Measurements from ENCODE around the gene ARF5. TPM values are rescaled to one million over a fixed set of nuclear protein-coding genes. Genes with fewer than 3 reads are reported as not detected.
A peak's percentile ranks its signal among the peaks of the same experiment; 100 is the strongest.

ARF5 gene
- total RNA-seq, 2 experiments from 2014 or later: 87.0 TPM

DNA sequence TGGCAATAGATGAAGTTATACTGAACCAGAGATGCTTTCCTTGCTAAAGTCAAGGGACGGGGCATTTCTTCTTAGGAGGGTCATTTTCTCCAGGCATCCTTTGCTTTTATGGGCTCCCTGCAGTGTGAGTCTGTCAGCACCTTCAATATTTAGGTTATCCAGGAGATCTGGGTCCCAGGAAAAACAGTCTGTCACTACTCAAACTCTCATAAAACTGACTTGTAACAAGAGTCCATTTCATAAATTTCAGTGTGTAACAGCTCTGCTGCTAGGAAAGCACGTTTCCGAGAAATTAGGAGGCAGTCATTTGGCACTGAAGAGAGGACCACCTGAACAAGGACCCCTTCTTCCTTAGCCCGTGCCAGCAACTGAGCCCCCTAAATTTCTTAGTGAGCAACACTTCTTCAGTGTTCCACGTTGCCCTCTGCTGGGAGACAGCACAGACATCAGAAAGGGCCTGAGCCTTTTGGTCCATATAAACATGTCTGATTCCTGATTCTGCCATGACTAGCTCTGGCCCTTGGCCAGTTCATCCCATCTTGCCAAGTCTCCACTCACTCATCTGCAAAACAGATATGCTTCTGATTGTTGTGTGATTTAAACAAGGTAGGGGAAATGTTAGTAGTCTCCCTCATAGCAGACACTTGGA, 10.1 kb upstream of the ARF5 start:
- CTCF ChIA-PET: no interaction called here
- Histone ChIP-seq H3K27ac (ENCODE audit: low read depth in 1 of 2, low read length in 2 of 2) (no peak overlapping the region), H3K36me3 (ENCODE audit: insufficient read depth, low read length) (peaks cover 34% of the 10 kb centered on the region), H3K4me3 (ENCODE audit: low read length) (no peak overlapping the region), H3K4me1 (ENCODE audit: insufficient read depth, low read length) (peaks cover 24% of the 10 kb centered on the region), H3K9me3 (ENCODE audit: control insufficient read depth in 1 of 2, insufficient read depth in 1 of 2, low read length in 2 of 2) (no peaks in the 10 kb centered on the region), H3K27me3 (ENCODE audit: control insufficient read depth in 1 of 2, insufficient read depth in 2 of 2, low read length in 2 of 2) (no peaks in the 10 kb centered on the region)
- Mint-ChIP-seq H3K9me3 (no peaks in the 10 kb centered on the region), H3K27me3 (no peaks in the 10 kb centered on the region), H3K4me1 (ENCODE audit: low read depth) (peaks cover 41% of the 10 kb centered on the region), H3K36me3 (ENCODE audit: low read depth) (peaks cover 67% of the 10 kb centered on the region), H3K4me3 (no peak overlapping the region), H3K27ac (no peak overlapping the region)
- TF ChIP-seq, protein P1, sequence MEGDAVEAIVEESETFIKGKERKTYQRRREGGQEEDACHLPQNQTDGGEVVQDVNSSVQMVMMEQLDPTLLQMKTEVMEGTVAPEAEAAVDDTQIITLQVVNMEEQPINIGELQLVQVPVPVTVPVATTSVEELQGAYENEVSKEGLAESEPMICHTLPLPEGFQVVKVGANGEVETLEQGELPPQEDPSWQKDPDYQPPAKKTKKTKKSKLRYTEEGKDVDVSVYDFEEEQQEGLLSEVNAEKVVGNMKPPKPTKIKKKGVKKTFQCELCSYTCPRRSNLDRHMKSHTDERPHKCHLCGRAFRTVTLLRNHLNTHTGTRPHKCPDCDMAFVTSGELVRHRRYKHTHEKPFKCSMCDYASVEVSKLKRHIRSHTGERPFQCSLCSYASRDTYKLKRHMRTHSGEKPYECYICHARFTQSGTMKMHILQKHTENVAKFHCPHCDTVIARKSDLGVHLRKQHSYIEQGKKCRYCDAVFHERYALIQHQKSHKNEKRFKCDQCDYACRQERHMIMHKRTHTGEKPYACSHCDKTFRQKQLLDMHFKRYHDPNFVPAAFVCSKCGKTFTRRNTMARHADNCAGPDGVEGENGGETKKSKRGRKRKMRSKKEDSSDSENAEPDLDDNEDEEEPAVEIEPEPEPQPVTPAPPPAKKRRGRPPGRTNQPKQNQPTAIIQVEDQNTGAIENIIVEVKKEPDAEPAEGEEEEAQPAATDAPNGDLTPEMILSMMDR (IDR thresholded peaks at IDR 0.05): no peak
- ATAC-seq (ENCODE audit: poor library complexity): no peak
- intact Hi-C loops (cut with DNase I, micrococcal nuclease): no loop called here
- no peak for DNase-seq
- POLR2A ChIA-PET: interaction anchor here (1.5 kb wide), 1 partner anchor 11 kb away, joined by 5 read pairs; the partner anchor contains the start of gene ARF5

DNA sequence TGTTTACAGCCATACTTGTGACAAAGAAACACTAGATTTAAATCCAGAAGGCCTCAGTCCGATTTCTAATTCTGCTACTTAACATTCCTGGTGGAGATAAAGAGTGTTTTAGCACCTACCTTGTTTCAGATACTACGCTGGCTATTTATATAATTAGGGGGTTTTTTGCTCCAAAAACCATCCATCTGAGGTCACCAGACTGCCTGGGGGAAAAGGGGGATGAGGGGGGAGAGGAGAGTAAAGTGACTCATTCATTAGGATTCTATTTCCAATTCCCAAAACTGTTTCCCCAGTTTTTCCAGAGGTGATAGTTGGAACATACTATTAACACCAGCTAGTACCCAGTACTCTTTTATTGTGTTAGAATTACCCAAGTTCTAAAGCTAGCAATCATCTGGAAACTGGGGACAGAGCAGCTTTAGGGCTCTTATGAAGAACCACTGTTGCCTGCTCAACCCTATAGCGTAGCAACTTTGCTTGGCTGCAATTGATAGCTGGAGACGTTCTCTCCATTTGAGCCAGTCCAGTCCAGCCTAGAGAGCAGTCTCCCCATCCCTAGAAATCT, 9.4 kb upstream of the ARF5 start:
- ChIA-PET CTCF (no interaction called here), POLR2A (interaction anchor here (1.5 kb wide), 1 partner anchor 10 kb away, joined by 5 read pairs; the partner anchor contains the start of gene ARF5)
- no peaks in the 10 kb centered on the region for H3K9me3 Mint-ChIP-seq
- H3K4me1 Mint-ChIP-seq (ENCODE audit: low read depth): peaks cover 47% of the 10 kb centered on the region
- DNase-seq (no peak), ATAC-seq (ENCODE audit: poor library complexity) (no peak)
- no peaks in the 10 kb centered on the region for H3K27me3 Mint-ChIP-seq
- H3K4me3 Mint-ChIP-seq: no peak overlapping the region
- TF ChIP-seq, protein P1 (IDR thresholded peaks at IDR 0.05): no peak
- no peak overlapping the region for H3K27ac Mint-ChIP-seq
- peaks cover 30% of the 10 kb centered on the region for H3K4me1 ChIP-seq (ENCODE audit: insufficient read depth, low read length)
- H3K36me3 Mint-ChIP-seq (ENCODE audit: low read depth): peaks cover 74% of the 10 kb centered on the region
- H3K27ac ChIP-seq (ENCODE audit: low read depth in 1 of 2, low read length in 2 of 2): no peak overlapping the region
- intact Hi-C loops (cut with DNase I, micrococcal nuclease): loop anchor here in 1 of 2 experiments (1.0 kb wide), 1 partner anchor 14 kb away; no protein-coding TSS in a partner anchor
- no peaks in the 10 kb centered on the region for H3K27me3 ChIP-seq (ENCODE audit: control insufficient read depth in 1 of 2, insufficient read depth in 2 of 2, low read length in 2 of 2)
- no peaks in the 10 kb centered on the region for H3K9me3 ChIP-seq (ENCODE audit: control insufficient read depth in 1 of 2, insufficient read depth in 1 of 2, low read length in 2 of 2)
- H3K4me3 ChIP-seq (ENCODE audit: low read length): no peak overlapping the region
- H3K36me3 ChIP-seq (ENCODE audit: insufficient read depth, low read length): peaks cover 35% of the 10 kb centered on the region

DNA sequence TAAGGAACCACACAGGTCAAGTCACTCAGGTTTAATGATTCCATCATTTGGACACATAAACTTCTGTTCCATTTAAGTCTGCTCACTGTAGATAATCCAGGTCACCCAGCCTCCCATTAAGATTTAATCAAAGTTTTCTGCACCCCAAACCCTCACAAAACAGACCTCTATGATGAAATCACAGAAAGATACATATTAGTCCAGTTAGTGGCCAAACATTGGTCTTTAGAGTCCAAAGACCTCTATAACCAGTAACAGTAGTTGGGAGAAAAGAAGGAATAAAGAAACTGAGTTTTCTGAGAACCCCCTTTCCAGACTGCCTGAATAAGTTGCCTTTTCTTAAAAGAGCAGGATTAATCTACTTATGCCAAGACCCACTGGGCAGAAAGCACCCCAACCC, 7.6 kb upstream of the ARF5 start:
- Histone ChIP-seq H3K4me1 (ENCODE audit: insufficient read depth, low read length) (peaks cover 45% of the 10 kb centered on the region), H3K9me3 (ENCODE audit: control insufficient read depth in 1 of 2, insufficient read depth in 1 of 2, low read length in 2 of 2) (no peaks in the 10 kb centered on the region), H3K36me3 (ENCODE audit: insufficient read depth, low read length) (peaks cover 35% of the 10 kb centered on the region), H3K27me3 (ENCODE audit: control insufficient read depth in 1 of 2, insufficient read depth in 2 of 2, low read length in 2 of 2) (no peaks in the 10 kb centered on the region), H3K27ac (ENCODE audit: low read depth in 1 of 2, low read length in 2 of 2) (no peak overlapping the region), H3K4me3 (ENCODE audit: low read length) (no peak overlapping the region)
- Mint-ChIP-seq H3K27me3 (no peaks in the 10 kb centered on the region), H3K4me1 (ENCODE audit: low read depth) (peaks cover 64% of the 10 kb centered on the region), H3K4me3 (peak overlapping the region; percentile 32), H3K36me3 (ENCODE audit: low read depth) (peaks cover 77% of the 10 kb centered on the region), H3K9me3 (no peaks in the 10 kb centered on the region), H3K27ac (no peak overlapping the region)
- ChIA-PET CTCF (no interaction called here), POLR2A (no interaction called here)
- TF ChIP-seq, protein P1 (IDR thresholded peaks at IDR 0.05): no peak
- DNase-seq (no peak), ATAC-seq (ENCODE audit: poor library complexity) (no peak)
- intact Hi-C loops (cut with DNase I, micrococcal nuclease): loop anchor here in 1 of 2 experiments (10.0 kb wide), 3 partner anchors 186 to 1924 kb away; partner anchors contain the start of genes SMKR1 and ZNF800

Data from CD4-positive, alpha-beta T cell (primary cell).